ENCODE results near the gene PIAS4.

PIAS4 gene

GRCh38 chr19:4087787-4088679 lies 80.5 kb downstream of the PIAS4 start:
- no peak for TF ChIP-seq CTCF (IDR thresholded peaks at IDR 0.05)

- no peak for TF ChIP-seq CTCF (IDR thresholded peaks at IDR 0.05)
Measured at GRCh38 chr19:4088975-4089374, 81.4 kb downstream of the PIAS4 start.

All from LNCAP (cell line).